GM21619 (cell line): Measurements from ENCODE around the gene ELMOD2.

Experiments used
- ATAC-seq: cut with Tn5 transposase; IDR thresholded peaks from one replicate; pipeline ENCODE4 v1.9.1; 2021; ENCODE audit not compliant: unreplicated experiment

ELMOD2 gene

GRCh38 chr4:140579278-140579677, 55.3 kb downstream of the ELMOD2 start:
- ATAC-seq: no peak

- no peak for ATAC-seq
Measured at GRCh38 chr4:140581078-140581477, 57.1 kb downstream of the ELMOD2 start.

DNA sequence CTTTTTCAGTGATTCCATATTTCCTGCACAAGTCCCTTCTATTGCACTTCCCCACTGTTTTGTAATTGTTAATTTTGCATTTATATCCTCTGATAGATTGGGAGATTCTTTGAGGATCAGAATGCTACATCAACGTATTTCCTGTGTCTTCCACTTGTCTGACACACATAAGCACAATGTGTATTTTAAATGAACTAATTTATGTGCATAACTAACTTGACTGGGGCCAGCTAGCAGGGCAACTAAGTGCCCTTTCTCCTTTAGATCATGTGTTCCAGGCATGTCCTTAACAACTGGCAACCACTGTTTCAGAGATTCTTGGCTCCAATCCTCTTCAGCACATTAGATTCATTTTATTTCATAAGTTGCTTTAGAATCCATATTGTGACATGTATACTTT, 60.5 kb downstream of the ELMOD2 start:
- ATAC-seq: no peak

DNA sequence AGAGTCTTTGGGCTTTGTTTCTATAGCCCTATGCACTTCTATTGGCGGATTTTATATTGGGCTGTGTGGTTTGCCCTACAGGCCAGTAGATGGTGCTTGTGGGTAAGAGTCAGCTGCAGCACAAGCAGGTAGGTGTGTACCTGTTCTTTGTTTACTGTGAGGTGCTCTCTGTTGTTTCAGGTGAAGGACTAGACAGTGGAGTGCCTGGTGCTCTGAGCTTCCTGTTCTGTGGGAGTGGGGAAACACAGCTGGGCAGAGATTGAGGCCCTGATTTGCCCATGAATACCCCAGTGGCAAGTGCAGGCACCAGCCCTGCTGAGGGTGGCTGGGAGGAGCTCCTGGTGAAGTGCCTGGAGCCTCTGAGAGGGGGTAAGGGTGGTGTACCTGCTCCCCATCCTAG, 71.1 kb downstream of the ELMOD2 start:
- ATAC-seq: no peak

DNA sequence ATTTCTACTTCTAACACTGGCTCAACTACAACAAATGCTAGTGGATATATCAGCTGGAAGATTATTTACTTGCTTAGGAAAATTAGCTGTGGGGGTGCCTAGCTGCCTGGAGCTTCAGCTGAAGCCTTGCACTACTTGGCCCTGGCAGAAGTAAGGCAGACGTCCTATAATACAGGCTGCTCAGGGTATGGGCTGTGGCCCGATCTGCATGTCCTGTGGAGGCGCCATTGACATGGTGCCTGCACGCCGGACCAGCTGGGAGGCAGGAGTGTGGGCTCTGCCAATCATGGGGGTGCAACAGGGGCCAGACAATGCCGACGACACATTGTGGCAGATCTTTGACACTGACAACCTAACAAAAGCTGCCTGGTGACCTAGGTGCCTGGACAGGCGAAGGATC, 76.4 kb downstream of the ELMOD2 start:
- no peak for ATAC-seq

- ATAC-seq: no peak
Measured at GRCh38 chr4:140602714-140603113, 78.7 kb downstream of the ELMOD2 start.

GRCh38 chr4:140603286-140603685, 79.3 kb downstream of the ELMOD2 start:
- ATAC-seq: no peak
